Activated CD4-positive, alpha-beta T cell treated with anti-CD3 and anti-CD28 coated beads, Interleukin-2, Interleukin-4, amounts not matched to agents 100 ng/mL and 50 ng/mL, durations not matched to agents 16 hours and 8 hours (primary cell): ENCODE results near the gene INPP5D.
"Not testable (repeated sequence)": the region's sequence is repeated elsewhere in the genome, so short reads cannot be mapped to it uniquely, and the experiment has no call there.

ENCODE experiments used
- DNase-seq: peaks from one replicate; pipeline ENCODE4 v3.0.0-alpha.2; 2020; ENCODE audit warnings: low spot score

The INPP5D gene

DNA sequence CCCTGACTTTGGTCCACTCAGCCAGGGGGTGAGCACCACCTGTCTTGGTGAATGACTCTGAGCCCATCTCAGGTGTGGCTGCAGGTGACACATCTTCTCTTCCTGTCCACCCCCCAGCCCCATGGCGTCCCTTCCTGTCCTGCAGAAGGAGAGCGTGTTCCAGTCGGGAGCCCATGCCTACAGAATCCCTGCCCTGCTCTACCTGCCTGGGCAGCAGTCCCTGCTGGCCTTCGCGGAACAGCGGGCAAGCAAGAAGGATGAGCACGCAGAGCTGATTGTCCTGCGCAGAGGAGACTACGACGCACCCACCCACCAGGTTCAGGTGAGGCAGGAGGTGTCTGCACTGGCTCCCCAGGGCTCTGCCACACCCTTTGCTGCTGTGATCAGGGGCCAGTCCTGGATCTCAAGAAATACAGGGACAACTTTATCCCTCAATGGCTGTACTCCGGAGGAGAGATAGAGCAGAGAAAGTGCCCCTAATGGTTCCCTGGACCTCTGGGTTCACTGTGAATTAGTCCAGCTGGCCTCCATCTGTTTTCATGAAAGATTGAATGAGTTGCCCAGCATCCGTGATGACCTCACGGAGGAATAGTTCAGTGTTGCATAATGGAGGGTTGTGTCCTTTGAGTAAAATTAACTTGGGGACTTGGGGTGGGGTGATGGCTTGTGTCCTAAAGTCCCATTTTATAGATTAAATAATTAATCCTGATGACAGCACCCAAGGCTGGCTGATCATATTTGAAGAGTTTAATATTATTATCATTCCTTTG is 27.4 kb upstream of the INPP5D start, which contains the start of gene NEU2:
TSS of gene NEU2 (plus strand) at position 122 of the 770 bp plus-strand sequence. CDS start at position 122, 0 bp downstream.
- no peak for DNase-seq

GRCh38 chr2:233033672-233034071 is 26.5 kb upstream of the INPP5D start:
- DNase-seq, result no peak

DNA sequence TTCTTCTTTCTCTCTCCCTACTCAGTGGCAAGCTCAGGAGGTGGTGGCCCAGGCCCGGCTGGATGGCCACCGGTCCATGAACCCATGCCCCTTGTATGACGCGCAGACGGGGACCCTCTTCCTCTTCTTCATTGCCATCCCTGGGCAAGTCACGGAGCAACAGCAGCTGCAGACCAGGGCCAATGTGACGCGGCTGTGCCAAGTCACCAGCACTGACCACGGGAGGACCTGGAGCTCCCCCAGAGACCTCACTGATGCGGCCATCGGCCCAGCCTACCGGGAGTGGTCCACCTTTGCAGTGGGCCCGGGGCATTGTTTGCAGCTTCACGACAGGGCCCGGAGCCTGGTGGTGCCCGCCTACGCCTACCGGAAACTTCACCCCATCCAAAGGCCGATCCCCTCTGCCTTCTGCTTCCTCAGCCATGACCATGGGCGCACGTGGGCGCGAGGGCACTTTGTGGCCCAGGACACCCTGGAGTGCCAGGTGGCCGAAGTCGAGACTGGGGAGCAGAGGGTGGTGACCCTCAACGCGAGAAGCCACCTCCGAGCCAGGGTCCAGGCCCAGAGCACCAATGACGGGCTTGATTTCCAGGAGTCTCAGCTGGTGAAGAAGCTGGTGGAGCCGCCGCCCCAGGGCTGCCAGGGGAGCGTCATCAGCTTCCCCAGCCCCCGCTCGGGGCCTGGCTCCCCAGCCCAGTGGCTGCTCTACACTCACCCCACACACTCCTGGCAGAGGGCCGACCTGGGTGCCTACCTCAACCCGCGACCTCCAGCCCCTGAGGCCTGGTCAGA is 25.9 kb upstream of the INPP5D start:
- no peak for DNase-seq

GRCh38 chr2:233035426-233036161 is 24.5 kb upstream of the INPP5D start:
- DNase-seq, result no peak

DNA sequence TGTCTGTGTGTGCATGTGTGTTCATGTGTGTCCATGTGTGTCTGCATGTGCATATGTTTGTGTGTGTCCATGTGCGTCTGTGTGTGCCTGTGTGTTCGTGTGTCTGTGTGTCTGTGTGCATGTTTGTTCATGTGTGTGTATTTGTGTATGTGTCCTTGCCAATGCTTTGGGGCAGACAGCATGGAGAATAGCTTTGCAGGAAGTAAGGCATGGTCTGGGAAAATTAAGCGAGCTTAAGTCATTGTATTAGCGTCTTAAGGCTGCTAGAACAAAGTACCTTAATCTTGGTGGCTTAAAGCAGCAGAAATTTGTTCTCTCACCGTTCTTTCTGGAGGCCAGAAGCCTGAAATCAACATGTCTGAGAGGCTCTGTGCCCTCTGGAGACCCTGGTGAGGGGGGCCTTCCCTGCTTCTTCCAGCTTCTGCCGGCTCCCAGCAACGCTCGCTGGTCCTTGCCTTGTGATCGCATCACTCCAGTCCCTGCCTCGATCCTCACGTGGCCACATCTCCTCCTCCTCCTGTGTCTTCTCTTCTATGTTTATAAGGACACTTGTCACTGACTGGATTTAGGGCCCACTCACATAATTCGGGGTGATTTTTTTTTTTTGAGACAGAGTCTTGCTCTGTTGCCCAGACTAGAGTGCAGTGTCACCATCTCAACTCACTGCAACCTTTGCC is 23.8 kb upstream of the INPP5D start:
- DNase-seq, result no peak

GRCh38 chr2:233037078-233037477 is 23.1 kb upstream of the INPP5D start:
- DNase-seq, result no peak

- DNase-seq, result no peak
Observed at GRCh38 chr2:233039212-233039845, 20.8 kb upstream of the INPP5D start.

DNA sequence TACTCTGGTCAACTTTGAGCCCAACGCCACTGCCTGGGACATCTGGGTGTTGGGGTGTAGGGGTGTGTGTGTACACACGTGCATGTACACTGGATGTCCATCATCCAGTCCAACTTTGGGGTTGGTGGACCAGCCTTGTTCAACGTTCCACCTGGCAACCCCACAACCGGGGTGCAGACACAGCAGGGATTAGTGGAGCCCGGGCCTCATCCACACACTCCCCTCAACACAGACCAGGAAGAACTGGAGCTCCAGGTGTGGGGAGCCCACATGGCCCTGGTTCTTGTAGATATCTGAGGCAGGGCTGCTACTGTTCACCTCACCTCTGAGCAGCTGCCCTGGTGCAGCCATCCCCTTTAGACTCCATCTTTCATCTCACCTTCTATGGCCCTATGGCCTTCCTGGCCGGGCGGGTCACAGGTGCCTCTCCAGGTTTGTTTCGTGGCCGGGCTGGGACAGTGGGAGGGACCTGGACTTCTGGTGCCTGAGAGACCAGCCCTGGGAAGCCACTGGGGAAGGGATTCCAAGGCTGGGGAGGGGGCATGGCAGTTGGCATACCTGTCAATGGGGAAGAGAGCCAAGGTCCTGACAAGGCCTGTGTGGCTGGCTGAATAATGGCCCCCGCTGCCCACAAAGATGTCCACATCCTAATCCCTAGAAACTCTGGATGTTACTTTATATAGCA is 20.2 kb upstream of the INPP5D start:
- DNase-seq, result no peak

GRCh38 chr2:233040571-233040970 is 19.6 kb upstream of the INPP5D start:
- no peak for DNase-seq

- no peak for DNase-seq
Observed at GRCh38 chr2:233041722-233042323, 18.3 kb upstream of the INPP5D start.

- no peak for DNase-seq
Observed at GRCh38 chr2:233042549-233042948, 17.6 kb upstream of the INPP5D start.

DNA sequence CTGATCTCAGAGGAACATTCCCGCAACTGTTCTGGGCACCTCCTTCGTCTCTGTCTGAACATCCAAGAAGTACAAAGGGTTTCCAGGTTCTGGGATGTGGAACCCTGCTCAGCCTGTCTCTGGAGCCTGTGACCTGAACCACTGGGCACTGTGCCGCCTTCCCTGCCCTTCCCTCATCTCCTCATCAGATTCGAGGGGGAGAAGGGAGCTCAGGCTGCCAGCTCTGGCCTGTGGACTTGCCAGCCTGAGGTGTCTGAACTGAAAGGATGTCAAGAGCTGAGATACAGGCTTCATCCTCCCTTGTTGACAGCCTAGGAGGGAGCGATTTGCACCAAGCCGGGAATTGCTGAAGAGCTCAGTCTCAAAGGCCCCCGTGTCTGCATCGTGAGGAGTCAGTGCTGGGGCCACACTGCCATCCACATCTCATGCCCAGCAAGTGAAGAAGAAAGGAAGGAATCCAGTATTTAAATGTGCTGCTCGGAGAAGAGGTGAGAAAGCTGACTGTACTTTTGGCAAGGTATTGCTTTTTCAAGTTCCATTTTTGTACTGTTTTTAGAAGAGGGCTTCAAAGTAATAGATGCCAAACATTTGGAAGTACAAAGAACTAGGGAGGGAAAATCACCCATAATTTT is 15.1 kb upstream of the INPP5D start:
- no peak for DNase-seq

- no peak for DNase-seq
Observed at GRCh38 chr2:233047206-233047605, 12.9 kb upstream of the INPP5D start.

DNA sequence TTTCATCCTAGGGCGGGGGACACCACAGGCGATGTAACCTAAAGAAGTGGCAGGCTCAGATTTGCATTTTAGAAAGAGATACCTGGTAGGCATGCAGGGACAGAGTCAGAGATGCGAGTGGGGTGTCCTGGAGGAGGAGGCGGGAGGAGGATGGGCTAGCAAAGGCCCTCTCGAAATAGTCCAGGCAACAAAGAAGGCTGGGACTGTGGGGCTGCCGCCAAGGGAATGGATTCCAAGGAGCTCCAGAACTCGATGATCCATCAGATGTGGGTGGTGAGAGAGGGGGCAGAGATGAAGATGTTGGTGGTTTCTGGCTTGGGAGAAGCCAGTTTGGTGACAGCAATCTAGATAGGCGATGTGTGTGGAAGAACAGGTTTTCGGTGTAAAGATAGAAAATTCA is 12.5 kb upstream of the INPP5D start:
- DNase-seq, result no peak

DNA sequence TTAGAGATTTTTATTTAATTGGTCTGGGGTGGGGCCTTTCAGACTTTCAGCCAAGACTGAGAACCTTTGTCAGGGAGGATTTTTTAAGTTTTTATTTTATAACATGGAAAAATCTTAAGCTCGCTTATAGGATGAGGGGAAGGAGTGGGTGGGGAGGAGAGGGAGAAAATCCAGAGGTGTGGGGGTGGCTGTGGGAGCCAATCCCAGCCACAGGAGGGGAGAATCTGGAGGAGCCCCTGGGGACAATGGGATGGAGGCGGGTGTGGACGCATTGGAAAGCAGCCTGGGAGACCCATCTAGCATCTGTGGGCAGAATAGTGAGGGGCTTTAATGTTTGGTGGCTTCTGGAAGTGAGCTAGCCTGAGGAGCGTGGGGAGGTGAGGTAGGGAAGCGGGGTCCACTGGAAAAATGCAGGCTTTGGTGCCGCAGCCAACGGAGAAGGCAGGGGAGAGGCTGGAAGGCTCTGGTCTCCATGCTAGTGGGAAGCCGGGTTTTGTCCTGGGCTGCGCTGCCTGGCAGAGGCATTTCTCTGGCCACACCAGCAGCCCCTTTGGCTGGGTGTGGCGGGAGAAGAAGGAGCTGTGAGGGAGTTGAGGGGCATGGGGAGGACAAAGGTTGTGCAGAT is 11.5 kb upstream of the INPP5D start:
- no peak for DNase-seq

DNA sequence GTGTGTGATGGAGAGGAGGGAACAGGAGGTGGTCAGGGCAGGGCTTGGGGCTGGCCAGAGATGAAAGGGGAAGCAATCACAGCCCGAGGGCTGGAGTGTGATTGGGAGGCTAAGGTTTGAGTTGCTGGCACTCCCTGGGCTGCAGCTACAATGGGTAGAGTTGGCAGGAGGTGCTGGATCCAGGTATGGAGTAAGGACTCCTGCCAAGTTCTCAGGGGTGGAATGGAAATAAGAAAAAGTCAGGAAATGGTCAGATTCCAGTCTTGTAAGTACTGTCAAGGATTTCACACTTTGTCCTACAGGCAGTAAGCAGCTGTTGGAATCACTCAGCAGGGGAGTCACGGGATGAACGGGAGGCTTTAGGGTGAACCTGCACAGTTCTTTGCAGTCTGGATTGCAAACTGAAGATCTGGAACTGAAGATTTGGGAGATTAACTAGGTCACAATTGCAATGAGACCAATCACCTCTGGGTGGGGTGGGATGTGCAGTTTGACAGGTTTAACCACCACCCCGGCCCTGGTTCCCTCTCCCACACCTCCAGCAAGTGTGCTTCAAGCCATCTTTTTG is 10.9 kb upstream of the INPP5D start:
- DNase-seq, result no peak

DNA sequence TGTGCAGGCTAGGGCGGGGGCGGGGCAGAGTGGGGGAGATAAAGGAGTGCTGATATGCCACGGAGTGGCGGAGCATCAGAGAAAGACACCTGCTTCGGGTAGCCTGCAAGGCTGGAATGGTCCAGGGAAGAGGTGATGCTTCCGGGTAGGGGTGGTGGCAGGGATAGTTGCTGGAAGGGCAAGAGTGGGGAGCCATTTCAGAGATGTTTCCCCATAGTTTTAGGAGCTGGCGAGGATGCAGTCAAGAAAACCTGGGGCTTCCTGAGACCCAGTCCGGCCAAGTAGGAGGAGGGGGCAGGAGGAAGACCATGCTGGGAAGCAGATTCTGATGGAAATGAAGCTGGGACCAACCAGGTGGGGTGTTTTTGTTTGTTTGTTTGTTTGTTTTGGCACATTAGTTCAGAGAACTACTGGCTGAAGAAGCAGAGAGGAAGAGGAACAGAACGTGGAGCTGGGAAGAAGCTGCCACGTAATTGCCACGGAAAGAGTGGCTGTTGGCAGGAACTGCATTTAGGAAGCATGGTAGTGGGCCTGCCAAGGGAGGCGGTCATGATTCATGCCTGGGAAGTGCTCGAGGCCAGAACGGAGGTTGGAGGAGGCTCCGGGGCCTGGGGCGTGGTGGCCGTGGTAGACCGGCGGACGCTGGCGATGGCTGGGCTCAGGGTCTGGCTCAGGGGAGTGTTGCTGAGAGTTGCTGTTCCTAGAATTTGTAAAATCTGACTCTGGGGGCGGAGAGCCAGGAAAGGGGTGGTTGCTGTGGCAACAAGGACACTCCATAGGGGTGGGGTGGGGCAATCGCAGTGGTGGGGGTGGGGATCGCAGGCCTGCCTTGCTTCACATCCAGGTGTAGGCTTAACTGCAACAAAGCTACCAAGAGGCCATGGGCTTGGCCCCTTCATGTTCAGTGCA is 8.6 kb upstream of the INPP5D start:
- DNase-seq, result no peak

GRCh38 chr2:233052517-233052916 is 7.6 kb upstream of the INPP5D start:
- not testable (repeated sequence) for DNase-seq
